Prostate gland (tissue), 2 donors: ENCODE results near the gene ZBED5. TPM values are rescaled to one million over a fixed set of nuclear protein-coding genes. Genes with fewer than 3 reads are reported as not detected.

Source experiments
- DNase-seq: peaks from one replicate; pipeline ENCODE4 v3.0.0-alpha.2; 2019; ENCODE audit warnings: low spot score
- H3K27ac ChIP-seq, 2 donors: fragments of 200-600 bp; sonication (generic); 2 replicates each; pipeline ENCODE4 v1.5.1; 2017 to 2019
- H3K27me3 ChIP-seq: fragments of 200-600 bp; sonication (generic); replicated peaks from 2 replicates; pipeline ENCODE4 v1.5.1; 2019; ENCODE audit not compliant: insufficient read depth
- H3K36me3 ChIP-seq, 2 donors: fragments of 200-600 bp; sonication (generic); 1 replicate in 1 of 2; 2 replicates in 1 of 2; pipeline versions ENCODE4 v1.5.1 to v1.8.1; 2017 to 2019
- H3K4me1 ChIP-seq: fragments of 200-600 bp; sonication (generic); replicated peaks from 2 replicates; pipeline ENCODE4 v1.5.1; 2019
- H3K4me3 ChIP-seq, 2 donors: fragments of 200-600 bp; sonication (generic); 2 replicates each; pipeline ENCODE4 v1.5.1; 2017 to 2019
- H3K9me3 ChIP-seq: fragments of 200-600 bp; sonication (generic); 2 replicates; pipeline ENCODE4 v1.5.1; 2017
- CTCF ChIP-seq, 4 experiments: fragments of 200-600 bp in 2 of 4; fragments of 450-650 bp in 2 of 4; sonication (generic) in 2 of 4; IDR thresholded peaks; 1 replicate in 3 of 4; 2 replicates in 1 of 4; pipeline ENCODE4 v1.5.1; 2016 to 2019; ENCODE audit warnings: antibody characterized with exemption in 4 of 4, mild to moderate bottlenecking in 2 of 4, moderate library complexity in 2 of 4
- POLR2A ChIP-seq: fragments of 450-650 bp; IDR thresholded peaks from one replicate; pipeline ENCODE4 v1.6.1; 2016; ENCODE audit warnings: antibody characterized with exemption, mild to moderate bottlenecking
- POLR2AphosphoS5 ChIP-seq: sonication (generic); formaldehyde crosslinking; IDR thresholded peaks from one replicate; pipeline ENCODE4 v1.6.1; 2017; ENCODE audit warnings: antibody characterized with exemption
- WGBS: methylation state at CpG from one replicate; pipeline ENCODE4 v1.1.5; 2018; 5-methylcytosine and 5-hydroxymethylcytosine counted together
- intact Hi-C: fragments of 100-400 bp; cut with DNase I; formaldehyde crosslinking; loops from one replicate; pipeline ENCODE4 v1.14.2; 2022
- total RNA-seq, 2 donors: library from RNA; depleted of rRNA; stranded (reverse); fragments of >200 nt; gene quantifications; one replicate each; pipeline ENCODE4 v1.1.0, GENCODE V29; 2016

Gene ZBED5
- total RNA-seq, 2 donors from 2014 or later, result 26.2 to 33.0 TPM

GRCh38 chr11:10896493-10896892 lies 38.6 kb upstream of the ZBED5 start:
- Histone ChIP-seq H3K36me3 (no peaks in the 10 kb centered on the region), H3K4me1 (peaks cover 20% of the 10 kb centered on the region), H3K27ac (no peak overlapping the region), H3K27me3 (no peaks in the 10 kb centered on the region), H3K4me3 (no peak overlapping the region), H3K9me3 (no peaks in the 10 kb centered on the region)
- no peak for DNase-seq
- TF ChIP-seq CTCF (IDR thresholded peaks at IDR 0.05) (no peak), POLR2A (no peak), POLR2AphosphoS5 (no peak)
- intact Hi-C loops, result loop anchor here (5.0 kb wide), 1 partner anchor 39 kb away; the partner anchor contains the start of gene ZBED5
- WGBS, result 86% methylated on average over 9 of the region's 9 CpGs

- no peak overlapping the region for H3K4me3 ChIP-seq
Observed at GRCh38 chr11:10895285-10895684, 37.4 kb upstream of the ZBED5 start.

GRCh38 chr11:10894666-10895065 lies 36.8 kb upstream of the ZBED5 start:
- intact Hi-C loops, result loop anchor here (5.0 kb wide), 1 partner anchor 37 kb away; the partner anchor contains the start of gene ZBED5
- 100% methylated on average over 1 of the region's 1 CpG for WGBS
- DNase-seq, result no peak

More at GRCh38 chr11:10895285-10895684, 37.4 kb upstream of the ZBED5 start:
- H3K27me3 ChIP-seq, result no peaks in the 10 kb centered on the region
- intact Hi-C loops, result loop anchor here (5.0 kb wide), 1 partner anchor 38 kb away; the partner anchor contains the start of gene ZBED5
- H3K36me3 ChIP-seq, result no peaks in the 10 kb centered on the region
- no peak overlapping the region for H3K27ac ChIP-seq
- 97% methylated on average over 2 of the region's 2 CpGs for WGBS
- TF ChIP-seq CTCF (IDR thresholded peaks at IDR 0.05) (no peak), POLR2A (no peak), POLR2AphosphoS5 (no peak)
- no peaks in the 10 kb centered on the region for H3K9me3 ChIP-seq
- peaks cover 12% of the 10 kb centered on the region for H3K4me1 ChIP-seq
- DNase-seq, result no peak

GRCh38 chr11:10893714-10894151 lies 35.9 kb upstream of the ZBED5 start:
- Histone ChIP-seq H3K36me3 (no peaks in the 10 kb centered on the region), H3K4me1 (no peaks in the 10 kb centered on the region), H3K27ac (no peak overlapping the region), H3K27me3 (no peaks in the 10 kb centered on the region), H3K4me3 (no peak overlapping the region), H3K9me3 (no peaks in the 10 kb centered on the region)
- intact Hi-C loops, result no loop called here
- TF ChIP-seq CTCF (IDR thresholded peaks at IDR 0.05), result no peak
- no peak for TF ChIP-seq POLR2A
- TF ChIP-seq POLR2AphosphoS5, result no peak
- no peak for DNase-seq

More at GRCh38 chr11:10894666-10895065, 36.8 kb upstream of the ZBED5 start:
- Histone ChIP-seq H3K4me1 (peaks cover 8% of the 10 kb centered on the region), H3K36me3 (no peaks in the 10 kb centered on the region), H3K27ac (no peak overlapping the region), H3K4me3 (no peak overlapping the region), H3K27me3 (no peaks in the 10 kb centered on the region), H3K9me3 (no peaks in the 10 kb centered on the region)
- TF ChIP-seq POLR2A (no peak), CTCF (IDR thresholded peaks at IDR 0.05) (no peak), POLR2AphosphoS5 (no peak)

- Histone ChIP-seq H3K4me3 (no peak overlapping the region), H3K27me3 (no peaks in the 10 kb centered on the region), H3K9me3 (no peaks in the 10 kb centered on the region), H3K4me1 (no peaks in the 10 kb centered on the region), H3K27ac (no peak overlapping the region), H3K36me3 (no peaks in the 10 kb centered on the region)
- TF ChIP-seq POLR2A, result no peak
- no peak for TF ChIP-seq POLR2AphosphoS5
- TF ChIP-seq CTCF (IDR thresholded peaks at IDR 0.05), result no peak
- DNase-seq, result no peak
- WGBS, result 86% methylated on average over 2 of the region's 2 CpGs
- intact Hi-C loops, result no loop called here
Observed at GRCh38 chr11:10892250-10892649, 34.4 kb upstream of the ZBED5 start.
